Activated gamma-delta T cell treated with anti-CD3 and anti-CD28 coated beads, Interleukin-2, amount 50 U/mL, for 16 hours (primary cell): ENCODE data around the gene ZNF362.
A peak's percentile ranks its signal among the peaks of the same experiment; 100 is the strongest.

ENCODE experiments used
- DNase-seq: peaks from one replicate; pipeline ENCODE4 v3.0.0-alpha.2; 2020; ENCODE audit warnings: low read depth

Gene ZNF362

DNA sequence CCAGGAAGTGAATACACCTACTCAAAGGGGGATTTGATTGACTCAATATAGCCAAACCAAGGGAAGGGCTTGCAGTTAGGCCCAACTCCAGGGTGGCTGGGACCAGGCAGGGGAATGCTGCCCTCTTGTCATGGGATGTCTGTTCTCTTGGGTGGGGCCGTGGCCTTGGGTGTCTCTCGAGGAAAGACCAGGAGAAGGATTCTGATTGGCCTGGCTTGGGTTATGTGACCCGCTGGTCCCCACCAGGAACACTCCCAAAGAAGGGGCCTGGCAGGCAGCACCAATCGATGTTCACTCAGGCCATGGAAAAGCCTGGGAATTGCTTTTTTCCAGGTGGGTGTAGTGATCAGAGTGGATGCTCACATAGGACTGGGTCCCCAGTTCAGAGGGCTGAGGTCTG lies 10.1 kb upstream of the ZNF362 start:
- no peak for DNase-seq

DNA sequence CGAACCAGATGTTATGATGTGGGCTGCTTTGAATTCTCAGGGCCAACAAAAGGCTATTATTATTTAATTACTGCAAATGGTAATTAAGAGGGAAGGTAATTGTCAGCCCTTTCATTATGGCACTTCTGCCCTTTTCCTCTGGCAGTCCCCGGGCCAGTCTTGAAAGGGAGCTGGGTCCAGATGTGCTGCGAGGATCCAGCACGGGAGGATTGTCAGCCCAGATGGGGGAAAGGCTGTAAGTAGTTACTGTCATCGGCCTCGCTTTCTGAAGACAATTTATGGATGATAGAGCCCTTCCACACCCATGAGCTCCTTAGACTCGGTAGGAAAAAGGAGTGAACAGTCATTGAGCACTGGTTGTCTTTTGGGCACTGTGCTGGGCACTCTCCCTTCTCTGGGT lies 8.7 kb upstream of the ZNF362 start:
- no peak for DNase-seq

DNA sequence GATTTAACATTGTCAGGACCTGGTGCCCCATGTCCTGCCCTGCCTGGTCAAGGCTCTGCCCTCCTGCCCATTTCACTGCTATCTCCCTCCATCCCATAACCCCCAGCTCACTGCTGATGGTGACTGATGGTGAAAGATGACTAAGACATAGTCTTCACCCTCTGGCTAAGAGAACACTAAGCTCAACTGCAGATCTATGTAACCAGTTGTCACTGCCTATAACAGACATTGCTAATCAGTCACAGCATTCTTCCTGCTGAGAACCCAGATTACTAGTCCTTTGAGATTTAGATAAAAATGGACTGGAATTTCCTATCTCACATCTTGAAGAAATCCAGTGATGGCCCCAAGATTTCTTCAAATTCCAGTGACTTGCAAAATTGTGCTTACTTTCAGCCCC lies 8.0 kb upstream of the ZNF362 start:
- no peak for DNase-seq

DNA sequence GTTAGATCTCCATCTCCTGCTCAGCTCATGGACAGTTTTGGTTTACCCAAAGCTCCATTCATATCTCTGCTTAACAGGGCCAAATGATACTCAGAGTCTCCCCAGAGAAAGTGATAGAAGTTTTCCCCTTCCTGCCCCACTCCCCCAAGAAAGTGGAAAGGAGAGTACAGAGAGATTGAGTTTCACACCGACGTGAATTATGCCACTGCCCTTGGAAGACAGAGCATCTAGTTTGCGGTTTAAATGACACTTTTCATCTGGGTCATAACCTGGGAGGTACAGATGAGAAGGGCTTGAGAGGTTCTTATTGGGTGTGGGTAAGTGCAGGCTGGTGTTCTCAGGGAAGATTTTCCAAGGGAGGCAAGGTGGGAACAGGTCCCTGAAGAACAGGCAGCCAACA lies 6.9 kb upstream of the ZNF362 start:
- no peak for DNase-seq

DNA sequence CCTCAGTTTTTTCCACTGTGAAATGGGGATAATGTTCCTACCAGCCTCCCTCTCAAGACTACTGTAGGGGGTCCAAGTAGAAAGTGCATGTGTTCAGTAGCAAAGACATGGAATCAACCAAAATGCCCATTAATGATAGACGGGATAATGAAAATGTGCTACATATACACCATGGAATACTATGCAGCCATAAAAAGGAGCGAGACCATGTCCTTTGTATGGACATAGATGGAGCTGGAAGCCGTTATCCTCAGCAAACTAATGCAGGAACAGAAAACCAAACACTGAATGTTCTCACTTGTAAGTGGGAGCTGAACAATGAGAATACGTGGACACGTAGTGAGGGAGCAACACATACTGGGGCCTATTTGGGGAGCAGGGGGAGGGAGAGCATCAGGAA lies 6.1 kb upstream of the ZNF362 start:
- no peak for DNase-seq

DNA sequence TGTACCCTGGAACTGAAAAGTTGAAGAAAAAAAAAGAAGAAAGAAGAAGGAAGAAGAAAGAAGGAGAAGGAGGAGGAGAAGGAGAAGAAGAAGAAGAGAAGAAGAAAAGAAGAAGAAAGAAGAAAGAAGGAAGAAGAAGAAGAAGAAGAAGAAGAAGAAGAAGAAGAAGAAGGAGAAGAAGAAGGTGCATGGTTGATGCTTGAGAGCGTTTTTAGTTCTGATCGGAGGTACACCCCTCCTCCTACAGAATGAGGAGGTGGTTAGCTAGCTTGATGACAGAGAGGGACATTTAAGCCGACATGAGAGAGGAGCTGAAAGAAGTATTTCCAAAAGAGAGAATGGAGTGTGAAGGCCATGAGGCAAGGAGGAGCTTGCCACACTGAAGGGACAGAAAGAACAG lies 5.6 kb upstream of the ZNF362 start:
- no peak for DNase-seq

DNA sequence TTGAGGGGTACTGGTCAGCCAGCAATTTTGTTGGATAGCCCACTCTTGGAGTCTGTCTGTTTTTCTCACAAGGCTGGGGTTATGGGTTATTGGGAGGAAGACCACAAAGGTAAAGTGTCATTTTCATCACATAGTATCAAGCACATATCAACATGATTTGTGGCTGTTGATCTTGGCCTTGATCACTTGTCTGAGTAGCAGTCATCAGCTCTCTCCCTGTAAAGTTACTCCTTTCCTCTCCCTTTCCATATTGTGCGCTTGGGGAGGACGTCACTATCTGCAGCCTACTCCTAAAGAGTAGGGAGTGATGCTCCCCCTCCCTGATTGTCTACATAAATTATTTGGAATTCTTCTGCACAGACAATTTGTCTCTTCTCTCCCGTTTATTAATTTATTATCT lies 1.8 kb upstream of the ZNF362 start:
- no peak for DNase-seq

DNA sequence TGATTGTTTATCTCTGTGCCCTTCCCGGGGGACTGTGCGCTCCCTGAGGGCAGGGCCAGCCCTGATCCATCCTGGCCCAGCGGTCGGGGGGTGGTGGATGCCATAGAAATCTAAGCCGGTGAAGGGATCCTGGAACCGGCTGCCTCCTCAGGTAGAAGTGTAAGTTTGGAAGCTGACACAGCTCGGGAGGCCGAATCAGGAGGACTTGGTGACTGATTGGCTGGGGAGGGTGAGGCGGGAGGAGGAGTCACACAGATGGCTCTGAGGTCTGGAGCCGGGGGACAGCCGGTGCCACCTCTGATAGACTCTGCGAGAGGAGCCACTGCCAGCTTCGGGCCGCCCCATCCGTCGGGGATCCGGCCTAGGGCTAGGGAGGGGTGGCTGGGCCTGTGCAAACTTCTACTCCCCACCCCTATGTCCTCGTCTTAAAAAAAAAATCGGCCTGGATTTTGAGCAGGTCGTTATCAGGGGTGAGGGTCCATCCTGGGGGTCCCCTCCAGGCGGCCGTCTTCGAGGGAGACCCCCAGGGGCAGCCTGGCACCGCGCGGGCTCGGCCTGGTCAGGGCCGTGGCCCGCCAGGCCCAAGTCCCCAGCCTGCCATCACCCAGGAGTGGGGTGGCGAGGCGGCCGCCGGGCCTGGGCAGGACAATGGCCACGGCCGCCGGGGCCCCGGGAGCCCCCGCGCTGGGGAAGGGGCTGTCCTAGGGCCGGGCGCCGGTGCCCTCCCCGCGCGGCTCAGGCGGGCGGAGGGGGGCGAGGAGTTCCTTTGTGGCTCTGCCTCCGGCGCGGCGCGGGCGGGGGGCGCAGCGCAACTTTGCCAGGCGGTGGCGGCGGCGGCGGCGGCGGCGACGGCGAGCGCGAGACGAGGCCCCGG lies 708 bp upstream of the ZNF362 start:
- DNase-seq: peak; percentile 19

DNA sequence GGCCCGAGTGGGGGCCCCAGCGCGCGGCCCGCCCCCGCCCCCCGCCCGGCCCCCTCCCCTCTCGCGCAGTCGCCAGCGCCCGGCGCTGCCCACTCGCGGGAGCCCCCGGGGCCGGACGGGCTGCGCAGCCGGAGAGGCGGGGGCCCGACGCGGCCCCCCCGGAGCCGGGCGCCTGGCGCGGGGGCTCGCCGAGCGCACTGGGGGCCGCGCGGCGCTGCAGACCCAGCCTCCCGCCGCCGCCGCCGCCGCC lies 146 bp upstream of the ZNF362 start:
- DNase-seq: no peak

DNA sequence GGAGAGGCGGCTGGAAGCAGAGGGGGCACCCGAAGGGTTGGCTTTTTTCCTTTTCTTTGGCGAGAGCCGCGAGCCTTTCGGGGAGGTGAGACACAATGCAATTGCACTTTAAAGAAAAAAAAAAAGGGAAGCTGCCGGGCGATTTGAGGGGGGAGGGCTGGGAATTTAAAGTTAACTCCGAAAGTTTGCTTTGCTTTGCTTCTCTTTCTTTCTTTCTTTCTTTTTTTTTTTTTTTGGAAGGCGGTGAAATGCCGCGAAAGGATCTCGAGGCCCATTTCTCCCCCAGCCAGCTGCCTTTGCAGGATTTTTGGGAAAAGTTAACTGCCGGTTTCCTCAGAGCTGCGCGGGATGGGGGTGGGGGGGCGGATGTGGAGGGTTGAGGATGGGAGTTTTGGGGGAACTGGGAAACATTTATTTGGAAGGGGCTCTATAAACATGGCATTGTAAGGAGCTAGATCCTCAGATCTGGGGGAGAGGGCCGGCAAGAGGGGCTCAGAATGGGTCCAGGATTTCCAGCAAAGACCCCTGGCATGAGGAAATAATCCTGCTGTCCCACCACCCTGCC lies 997 bp downstream of the ZNF362 start:
- DNase-seq: no peak

DNA sequence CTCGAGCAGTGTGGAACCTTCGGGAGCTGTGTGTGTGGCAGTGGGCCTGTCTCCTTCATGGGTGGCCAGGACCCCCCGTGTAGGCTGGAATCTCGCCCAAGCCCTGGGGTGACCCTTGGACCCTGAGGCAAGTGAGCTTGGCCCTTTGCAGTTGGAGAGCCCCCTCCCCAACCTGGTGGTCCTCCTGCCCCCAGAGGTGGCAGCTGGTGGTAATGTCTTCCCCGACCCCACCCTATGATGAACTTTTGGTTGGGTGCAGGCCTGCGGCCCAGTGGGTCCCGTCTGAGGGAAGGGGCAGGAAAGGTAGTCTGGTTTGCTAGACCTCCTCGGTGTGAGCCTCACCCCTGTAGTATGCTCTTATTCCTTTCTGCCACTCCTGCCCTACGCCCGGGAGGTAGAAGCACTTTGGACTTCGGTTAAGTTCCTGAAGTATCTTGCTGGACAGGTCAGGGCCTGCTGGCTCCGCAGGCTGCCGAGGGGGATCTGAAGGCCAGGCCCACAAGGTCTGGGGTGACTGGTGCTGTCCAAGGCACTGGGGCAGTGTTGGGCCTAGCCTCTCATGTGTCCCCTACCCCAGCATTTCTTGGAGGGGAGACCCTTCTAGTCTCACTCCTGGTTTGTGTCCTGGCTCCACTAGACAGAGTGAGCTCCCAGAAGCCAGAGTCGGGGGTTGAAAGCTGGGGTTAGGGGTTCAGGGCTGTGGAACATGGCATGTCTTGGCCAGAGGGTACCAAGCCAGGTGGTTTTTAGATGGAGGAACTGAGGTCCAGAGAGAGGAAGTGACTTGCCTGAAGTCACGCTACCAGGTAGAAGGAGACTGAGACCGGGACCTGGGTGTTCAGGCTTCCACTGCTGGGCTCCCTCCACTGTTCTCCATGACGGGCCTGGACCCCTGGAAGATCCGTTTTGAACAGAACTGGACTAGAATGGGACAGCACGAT lies 1.8 kb downstream of the ZNF362 start:
- DNase-seq: no peak

DNA sequence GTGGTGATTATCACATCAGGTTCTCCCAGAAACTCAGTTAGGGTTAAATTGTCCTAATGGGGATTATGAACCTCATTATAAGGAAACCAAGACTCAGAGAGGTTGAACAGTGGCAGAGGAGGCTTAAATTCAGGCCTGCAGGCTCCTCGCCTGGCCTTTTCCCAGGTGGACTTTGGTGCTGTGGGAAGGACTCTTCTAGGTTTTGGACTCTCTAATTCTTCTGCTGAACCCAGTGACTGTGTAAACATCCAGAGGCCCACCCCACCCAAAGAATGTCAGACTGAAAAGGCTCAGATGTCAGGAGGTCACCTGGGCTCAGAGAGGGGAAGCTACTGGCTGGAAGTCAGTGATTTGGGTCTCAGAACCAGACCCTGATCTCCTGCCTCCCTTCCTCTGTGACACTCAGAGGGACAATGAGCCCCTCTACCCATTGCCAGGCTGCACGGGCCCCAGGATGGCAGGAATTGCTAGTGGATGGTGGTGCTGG lies 2.5 kb downstream of the ZNF362 start:
- no peak for DNase-seq

DNA sequence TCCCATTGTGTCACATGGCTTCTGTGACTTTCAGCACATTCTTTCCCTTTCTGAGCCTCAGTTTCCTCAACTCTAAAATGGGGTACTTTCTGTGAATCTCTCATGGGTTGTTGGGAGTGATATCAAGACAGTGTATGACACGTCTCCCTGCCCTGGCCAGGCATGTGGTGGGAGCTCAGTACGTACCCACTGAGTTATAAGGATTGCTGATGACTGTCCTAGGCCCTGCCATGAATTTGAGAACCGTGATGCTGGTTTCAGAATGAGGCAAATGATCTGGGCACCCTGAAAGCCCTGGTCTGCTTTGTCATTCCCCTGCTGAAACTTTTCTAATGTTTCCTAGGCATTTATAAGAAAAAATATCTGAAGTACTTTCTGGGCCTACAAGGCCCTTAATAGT lies 3.6 kb downstream of the ZNF362 start:
- no peak for DNase-seq

DNA sequence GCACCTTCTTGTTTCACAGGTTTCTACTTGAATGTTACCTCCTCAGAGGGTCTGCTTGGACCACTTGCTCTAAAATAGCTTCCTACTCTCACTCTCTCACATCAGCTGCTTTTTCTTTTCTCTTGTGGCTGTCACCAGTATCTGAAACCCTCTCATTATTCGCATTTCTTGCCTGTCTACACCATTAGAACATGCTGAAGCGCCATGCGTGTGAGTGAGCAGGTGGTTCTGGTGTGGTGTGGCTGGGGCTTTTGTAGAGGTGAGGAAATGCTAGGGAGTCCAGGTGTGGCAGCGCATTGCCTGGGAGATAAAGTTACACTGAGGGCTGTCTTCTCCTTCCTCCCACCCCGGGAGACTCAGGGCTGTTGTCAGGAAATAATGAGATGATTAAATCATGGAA lies 4.1 kb downstream of the ZNF362 start:
- no peak for DNase-seq

DNA sequence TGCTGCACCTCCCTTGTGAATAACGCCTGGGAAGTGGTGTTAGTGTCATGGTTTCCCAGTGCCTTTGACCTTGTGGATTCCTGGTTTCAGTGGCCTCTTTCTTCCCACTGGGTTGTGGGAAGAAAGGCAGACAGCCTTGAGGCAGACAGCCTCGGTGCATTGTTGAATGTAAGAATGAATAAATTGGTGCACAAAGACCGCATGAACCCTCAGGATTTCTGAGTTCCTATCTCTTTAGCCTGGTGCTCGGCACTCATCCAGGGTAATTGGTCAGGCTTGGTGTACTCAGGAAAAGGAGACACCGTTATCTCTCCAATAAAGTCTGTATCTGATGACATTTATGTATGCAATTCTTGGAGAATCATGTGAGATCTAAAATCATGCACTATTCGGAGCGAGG lies 5.1 kb downstream of the ZNF362 start:
- DNase-seq: no peak

DNA sequence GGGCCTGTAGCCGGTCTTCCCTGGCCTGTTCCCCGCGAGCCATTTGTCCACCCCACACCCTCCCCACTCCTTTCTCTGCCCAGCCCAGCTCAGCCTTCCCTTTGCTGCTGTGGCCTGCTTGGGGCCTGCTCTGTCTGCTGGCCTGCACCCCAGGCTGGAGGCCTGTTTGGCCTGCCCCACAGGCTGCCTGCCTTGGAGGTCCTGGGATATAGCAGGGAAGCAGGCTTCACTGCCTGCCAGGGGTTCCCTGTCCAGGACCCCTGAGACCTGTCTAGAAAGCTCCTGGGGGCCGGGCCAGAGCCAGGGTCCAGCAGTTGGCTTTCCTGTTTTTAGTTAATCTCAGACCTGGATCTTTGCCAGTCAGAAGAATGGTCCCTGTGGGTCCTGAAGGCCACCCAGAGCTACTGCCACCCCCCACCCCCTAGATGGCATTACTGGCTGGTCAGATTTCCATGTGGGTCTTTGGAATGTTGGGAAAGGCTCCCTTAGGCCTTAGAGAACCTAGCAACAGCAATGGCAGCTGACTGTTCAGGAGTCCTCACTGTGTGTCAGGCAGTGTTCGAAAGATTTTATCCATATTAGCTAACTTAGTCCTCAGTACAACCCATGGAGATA lies 7.7 kb downstream of the ZNF362 start:
- no peak for DNase-seq

DNA sequence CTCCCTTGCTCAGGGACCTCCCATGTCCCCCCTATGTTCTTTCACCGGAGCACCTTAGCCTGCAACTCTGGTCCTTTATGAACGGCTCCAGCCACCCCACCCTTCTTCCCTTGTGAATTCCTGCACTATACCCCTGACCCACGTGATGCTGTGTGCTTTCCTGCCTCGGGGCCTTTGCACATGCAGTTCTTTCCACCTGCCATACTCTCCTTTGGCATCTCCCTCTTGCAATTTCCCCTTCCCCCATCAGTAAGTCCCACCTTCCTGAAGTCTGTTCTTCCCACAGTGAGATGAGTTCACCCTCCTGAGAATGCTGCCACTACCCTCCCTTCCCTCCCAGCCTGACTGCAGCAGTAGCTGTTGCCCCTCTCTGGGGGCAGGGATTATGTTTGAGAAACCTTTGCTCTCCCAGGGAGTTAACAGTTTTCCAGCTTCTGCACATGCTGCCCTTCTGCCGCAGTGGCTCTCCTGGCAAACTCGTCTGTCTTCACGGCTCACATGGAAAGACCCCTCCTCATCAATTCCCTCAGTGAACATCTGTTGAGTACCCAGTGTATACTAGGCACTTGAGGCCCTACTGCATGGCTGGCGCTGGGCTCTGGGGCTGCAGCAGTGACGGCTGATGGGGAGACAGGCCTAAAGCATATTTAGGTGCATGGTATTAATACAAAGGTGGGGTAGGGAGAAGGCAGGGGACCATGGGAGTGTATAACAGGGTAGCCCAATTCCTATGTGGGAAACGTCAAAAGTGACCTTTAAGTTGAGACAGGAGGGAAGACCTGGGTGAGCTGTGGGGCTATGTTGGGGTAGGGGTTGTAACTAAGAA lies 9.7 kb downstream of the ZNF362 start:
- no peak for DNase-seq

DNA sequence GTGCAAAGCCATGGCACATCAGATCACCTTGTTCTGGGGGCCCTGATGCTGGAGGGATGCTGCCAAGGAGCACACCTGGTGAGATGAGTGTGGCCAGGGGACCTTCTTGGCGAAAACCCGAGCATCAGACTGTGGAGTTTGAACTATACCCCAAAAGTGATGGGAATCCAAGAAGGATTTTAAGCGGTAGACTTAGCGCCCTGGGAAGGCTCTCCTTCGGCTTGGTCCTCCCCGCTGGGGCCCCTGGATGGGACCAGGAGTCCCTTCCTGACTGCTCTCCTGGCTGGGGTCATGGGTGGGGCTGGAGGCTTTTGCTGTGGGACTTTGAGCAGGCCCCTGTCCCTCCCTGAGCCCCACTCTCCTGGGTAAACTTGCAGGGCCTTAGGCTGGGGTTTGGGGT lies 10.5 kb downstream of the ZNF362 start:
- no peak for DNase-seq

DNA sequence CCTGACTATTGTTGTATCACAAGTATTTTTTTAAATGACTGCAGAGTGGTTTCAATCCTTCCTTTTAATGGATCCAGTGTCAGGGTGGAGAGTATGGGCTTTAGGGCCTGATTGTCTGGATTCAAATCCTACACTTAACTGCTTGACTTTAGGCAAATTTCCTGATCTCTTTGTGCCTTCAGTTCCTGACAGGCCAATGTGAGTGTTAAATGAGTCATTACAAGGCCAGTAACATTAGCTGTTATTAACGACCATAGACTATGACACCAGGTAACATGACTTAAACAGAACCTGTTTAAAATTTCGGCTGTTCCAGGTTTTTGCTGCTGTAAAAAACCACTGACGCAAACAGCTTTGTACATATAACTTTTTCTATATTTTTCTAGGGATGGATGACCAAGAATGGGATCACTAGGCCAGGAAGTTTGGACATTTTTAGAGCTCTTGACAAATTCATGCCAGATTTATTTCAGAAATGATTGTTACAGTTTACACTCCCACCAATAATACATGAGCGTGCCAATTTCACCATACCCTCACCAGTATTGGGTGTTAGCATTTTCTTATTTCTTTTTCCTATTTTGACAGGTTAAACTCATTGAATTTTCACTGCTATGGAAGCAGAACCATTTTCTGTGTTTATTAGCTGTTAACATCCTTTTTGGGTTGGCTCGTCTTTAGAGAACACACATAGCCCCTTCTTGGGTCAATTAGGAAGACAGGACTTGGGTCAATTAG lies 11.3 kb downstream of the ZNF362 start:
- DNase-seq: no peak

DNA sequence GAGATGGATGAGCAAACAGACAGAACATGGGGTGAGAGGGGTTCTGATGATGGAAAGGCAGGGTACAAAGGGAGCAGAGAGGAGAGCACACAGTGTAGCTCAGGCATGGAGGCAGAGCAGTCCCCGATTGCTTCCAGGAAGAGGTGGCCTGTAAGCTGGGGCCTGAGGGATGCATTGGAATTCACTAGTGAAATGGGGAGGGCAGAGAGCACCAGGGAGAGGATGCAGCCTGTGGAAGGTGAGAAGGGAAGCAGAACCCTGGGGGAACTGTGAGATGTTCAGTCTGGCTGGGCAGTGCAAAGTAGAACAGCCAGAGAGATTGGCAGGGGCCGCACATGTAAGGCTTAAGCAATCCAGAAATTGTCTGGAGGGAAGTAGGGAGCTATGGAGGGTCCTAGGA lies 12.2 kb downstream of the ZNF362 start:
- DNase-seq: no peak
